Neural cell (in vitro differentiated cells): Measurements from ENCODE around the gene TULP4. TPM values are rescaled to one million over a fixed set of nuclear protein-coding genes. Genes with fewer than 3 reads are reported as not detected.

Experiments used
- H2AFZ ChIP-seq: fragments of 200-600, 300-800 bp; sonication (generic), shearing (Covaris generic); 2 replicates; pipeline ENCODE4 v1.6.0; 2014; ENCODE audit warnings: low read depth, mild to moderate bottlenecking, antibody characterized with exemption, low read length, moderate library complexity
- H3F3A ChIP-seq: fragments of 200-600 bp; shearing (Covaris generic); 2 replicates; pipeline ENCODE4 v1.6.1; 2016; ENCODE audit warnings: mild to moderate bottlenecking, moderate library complexity, mixed read lengths, antibody characterized with exemption, low read length; ENCODE audit not compliant: insufficient read depth, poor library complexity, severe bottlenecking
- H3K27ac ChIP-seq: fragments of 200-600, 300-800 bp; sonication (generic), shearing (Covaris generic); 2 replicates; pipeline ENCODE4 v1.5.1; 2014; ENCODE audit warnings: mild to moderate bottlenecking, low read length, moderate library complexity
- H3K27me3 ChIP-seq: fragments of 300-800, 200-600 bp; sonication (generic), shearing (Covaris generic); 2 replicates; pipeline ENCODE4 v1.6.0; 2014; ENCODE audit warnings: mild to moderate bottlenecking, low read depth, low read length, moderate library complexity; ENCODE audit not compliant: insufficient read depth
- H3K36me3 ChIP-seq: fragments of 300-800, 200-600 bp; sonication (generic), shearing (Covaris generic); 2 replicates; pipeline ENCODE4 v1.5.1; 2014; ENCODE audit warnings: mild to moderate bottlenecking, antibody characterized with exemption, low read length, moderate library complexity; ENCODE audit not compliant: insufficient read depth
- H3K4me2 ChIP-seq: fragments of 300-800, 200-600 bp; sonication (generic), shearing (Covaris generic); 2 replicates; pipeline ENCODE4 v1.6.0; 2014; ENCODE audit warnings: mild to moderate bottlenecking, low read length
- H3K4me3 ChIP-seq: fragments of 300-800, 200-600 bp; sonication (generic), shearing (Covaris generic); 2 replicates; pipeline ENCODE4 v1.5.1; 2014; ENCODE audit warnings: mild to moderate bottlenecking, low read length, moderate library complexity
- H3K79me2 ChIP-seq: fragments of 200-600 bp; shearing (Covaris generic); replicated peaks from 2 replicates; pipeline ENCODE4 v1.6.0; 2014; ENCODE audit warnings: mild to moderate bottlenecking, low read length, moderate library complexity; ENCODE audit not compliant: insufficient read depth
- H3K9ac ChIP-seq: fragments of 300-800, 200-600 bp; sonication (generic), shearing (Covaris generic); 2 replicates; pipeline ENCODE4 v1.6.1; 2016; ENCODE audit warnings: mild to moderate bottlenecking, low read length, mixed read lengths
- H3K9me2 ChIP-seq: fragments of 200-600 bp; shearing (Covaris generic); 2 replicates; pipeline ENCODE4 v1.6.1; 2016; ENCODE audit warnings: mild to moderate bottlenecking, low read length, mixed read lengths; ENCODE audit not compliant: insufficient read depth
- H3K9me3 ChIP-seq: fragments of 200-600, 300-800 bp; sonication (generic), shearing (Covaris generic); 2 replicates; pipeline ENCODE4 v1.6.1; 2016; ENCODE audit warnings: mild to moderate bottlenecking, mixed run types, low read length, moderate library complexity, mixed read lengths
- H4K20me1 ChIP-seq: fragments of 200-600 bp; shearing (Covaris generic); 2 replicates; pipeline ENCODE4 v1.6.1; 2016; ENCODE audit warnings: mild to moderate bottlenecking, mixed run types; ENCODE audit not compliant: insufficient read depth
- CTCF ChIP-seq: fragments of 450-650 bp; IDR thresholded peaks from 2 replicates; pipeline ENCODE4 v1.5.1; 2014; ENCODE audit warnings: antibody characterized with exemption, mild to moderate bottlenecking, moderate library complexity; ENCODE audit not compliant: poor library complexity, severe bottlenecking
- EP300 ChIP-seq: fragments of 450-650 bp; conservative IDR thresholded peaks from 2 replicates; pipeline ENCODE4 v1.6.1; 2014; ENCODE audit warnings: antibody characterized with exemption, mild to moderate bottlenecking, moderate library complexity; ENCODE audit not compliant: poor library complexity, severe bottlenecking
- EZH2 ChIP-seq: fragments of 200-600, 300-800 bp; shearing (Covaris generic), sonication (generic); IDR thresholded peaks from 2 replicates; pipeline ENCODE4 v1.6.1; 2014; ENCODE audit warnings: antibody characterized with exemption, low read length, borderline replicate concordance, mild to moderate bottlenecking; ENCODE audit not compliant: insufficient read depth, poor library complexity, severe bottlenecking
- MXI1 ChIP-seq: fragments of 450-650 bp; conservative IDR thresholded peaks from 2 replicates; pipeline ENCODE4 v1.6.1; 2014; ENCODE audit warnings: antibody characterized with exemption, mild to moderate bottlenecking; ENCODE audit not compliant: poor library complexity, severe bottlenecking
- POLR2AphosphoS5 ChIP-seq: IDR thresholded peaks from 2 replicates; pipeline ENCODE4 v1.6.1; 2012
- RAD21 ChIP-seq: fragments of 450-650 bp; conservative IDR thresholded peaks from 2 replicates; pipeline ENCODE4 v1.6.1; 2014; ENCODE audit warnings: antibody characterized with exemption, mild to moderate bottlenecking, moderate library complexity
- SMC3 ChIP-seq: fragments of 450-650 bp; conservative IDR thresholded peaks from 2 replicates; pipeline ENCODE4 v1.6.1; 2014; ENCODE audit warnings: antibody characterized with exemption, mild to moderate bottlenecking, moderate library complexity; ENCODE audit not compliant: poor library complexity
- TAF1 ChIP-seq: IDR thresholded peaks from 2 replicates; pipeline ENCODE4 v1.6.1; 2012; ENCODE audit warnings: low read depth
- polyA plus RNA-seq: library from polyadenylated mRNA; depleted of rRNA; stranded (reverse); fragments of >200 nt; gene quantifications from 2 replicates; pipeline ENCODE4 v1.2.3, GENCODE V29; 2014
- TF ChIP-seq, protein P1 (sequence below): IDR thresholded peaks from 2 replicates; pipeline ENCODE4 v1.6.1; 2012; ENCODE audit warnings: borderline replicate concordance

The TULP4 gene
- polyA plus RNA-seq, 1 donor from 2014 or later: 30.6 TPM

- Histone ChIP-seq H3K9me2 (no peaks in the 10 kb centered on the region), H3K4me3 (no peak overlapping the region), H3K27ac (no peak overlapping the region), H3K4me2 (no peak overlapping the region), H4K20me1 (no peaks in the 10 kb centered on the region), H3K27me3 (no peaks in the 10 kb centered on the region), H3K36me3 (peaks cover 8% of the 10 kb centered on the region), H3K9ac (no peak overlapping the region), H3K9me3 (peaks cover 2% of the 10 kb centered on the region), H3F3A (no peaks in the 10 kb centered on the region), H3K79me2 (peaks cover 13% of the 10 kb centered on the region), H2AFZ (no peak overlapping the region)
- TF ChIP-seq TAF1: no peak
Measured at GRCh38 chr6:158543606-158544185, 231.4 kb downstream of the TULP4 start.

GRCh38 chr6:158544428-158544827, 232.2 kb downstream of the TULP4 start:
- Histone ChIP-seq H3K9ac (no peak overlapping the region), H3K4me3 (no peak overlapping the region), H3K79me2 (peaks cover 15% of the 10 kb centered on the region), H4K20me1 (no peaks in the 10 kb centered on the region), H3K27ac (no peak overlapping the region), H3K4me2 (no peak overlapping the region), H3K9me2 (no peaks in the 10 kb centered on the region), H3F3A (no peaks in the 10 kb centered on the region), H3K36me3 (peaks cover 8% of the 10 kb centered on the region), H2AFZ (no peak overlapping the region), H3K27me3 (no peaks in the 10 kb centered on the region), H3K9me3 (peaks cover 2% of the 10 kb centered on the region)
- TF ChIP-seq EZH2: no peak
- TF ChIP-seq POLR2AphosphoS5: no peak
- TF ChIP-seq EP300: no peak
- TF ChIP-seq TAF1: no peak
- TF ChIP-seq RAD21: no peak
- TF ChIP-seq, protein P1, sequence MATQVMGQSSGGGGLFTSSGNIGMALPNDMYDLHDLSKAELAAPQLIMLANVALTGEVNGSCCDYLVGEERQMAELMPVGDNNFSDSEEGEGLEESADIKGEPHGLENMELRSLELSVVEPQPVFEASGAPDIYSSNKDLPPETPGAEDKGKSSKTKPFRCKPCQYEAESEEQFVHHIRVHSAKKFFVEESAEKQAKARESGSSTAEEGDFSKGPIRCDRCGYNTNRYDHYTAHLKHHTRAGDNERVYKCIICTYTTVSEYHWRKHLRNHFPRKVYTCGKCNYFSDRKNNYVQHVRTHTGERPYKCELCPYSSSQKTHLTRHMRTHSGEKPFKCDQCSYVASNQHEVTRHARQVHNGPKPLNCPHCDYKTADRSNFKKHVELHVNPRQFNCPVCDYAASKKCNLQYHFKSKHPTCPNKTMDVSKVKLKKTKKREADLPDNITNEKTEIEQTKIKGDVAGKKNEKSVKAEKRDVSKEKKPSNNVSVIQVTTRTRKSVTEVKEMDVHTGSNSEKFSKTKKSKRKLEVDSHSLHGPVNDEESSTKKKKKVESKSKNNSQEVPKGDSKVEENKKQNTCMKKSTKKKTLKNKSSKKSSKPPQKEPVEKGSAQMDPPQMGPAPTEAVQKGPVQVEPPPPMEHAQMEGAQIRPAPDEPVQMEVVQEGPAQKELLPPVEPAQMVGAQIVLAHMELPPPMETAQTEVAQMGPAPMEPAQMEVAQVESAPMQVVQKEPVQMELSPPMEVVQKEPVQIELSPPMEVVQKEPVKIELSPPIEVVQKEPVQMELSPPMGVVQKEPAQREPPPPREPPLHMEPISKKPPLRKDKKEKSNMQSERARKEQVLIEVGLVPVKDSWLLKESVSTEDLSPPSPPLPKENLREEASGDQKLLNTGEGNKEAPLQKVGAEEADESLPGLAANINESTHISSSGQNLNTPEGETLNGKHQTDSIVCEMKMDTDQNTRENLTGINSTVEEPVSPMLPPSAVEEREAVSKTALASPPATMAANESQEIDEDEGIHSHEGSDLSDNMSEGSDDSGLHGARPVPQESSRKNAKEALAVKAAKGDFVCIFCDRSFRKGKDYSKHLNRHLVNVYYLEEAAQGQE: no peak
- no peak for TF ChIP-seq MXI1
- no peak for TF ChIP-seq SMC3
- no peak for TF ChIP-seq CTCF
